ENCODE data around the gene CNPY2.

DNA sequence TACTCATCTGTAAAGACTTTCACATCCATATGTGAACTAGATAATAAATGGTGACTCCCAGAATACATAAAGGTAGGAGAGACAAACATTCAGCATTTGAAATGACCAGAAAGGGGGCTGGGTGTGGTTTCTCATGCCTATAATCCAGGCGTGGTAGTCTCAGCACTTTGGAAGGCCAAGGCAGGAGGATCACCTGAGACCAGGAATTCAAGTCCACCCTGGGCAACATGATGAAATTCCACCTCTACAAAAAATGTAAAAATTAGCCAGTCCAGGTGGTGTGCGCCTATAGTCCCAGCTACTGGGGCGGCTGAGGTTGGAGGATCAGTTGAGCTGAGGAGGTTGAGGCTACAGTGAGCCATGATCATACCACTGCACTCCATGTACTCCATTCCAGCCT is 11.5 kb downstream of the CNPY2 start:
- TF ChIP-seq, protein P1, sequence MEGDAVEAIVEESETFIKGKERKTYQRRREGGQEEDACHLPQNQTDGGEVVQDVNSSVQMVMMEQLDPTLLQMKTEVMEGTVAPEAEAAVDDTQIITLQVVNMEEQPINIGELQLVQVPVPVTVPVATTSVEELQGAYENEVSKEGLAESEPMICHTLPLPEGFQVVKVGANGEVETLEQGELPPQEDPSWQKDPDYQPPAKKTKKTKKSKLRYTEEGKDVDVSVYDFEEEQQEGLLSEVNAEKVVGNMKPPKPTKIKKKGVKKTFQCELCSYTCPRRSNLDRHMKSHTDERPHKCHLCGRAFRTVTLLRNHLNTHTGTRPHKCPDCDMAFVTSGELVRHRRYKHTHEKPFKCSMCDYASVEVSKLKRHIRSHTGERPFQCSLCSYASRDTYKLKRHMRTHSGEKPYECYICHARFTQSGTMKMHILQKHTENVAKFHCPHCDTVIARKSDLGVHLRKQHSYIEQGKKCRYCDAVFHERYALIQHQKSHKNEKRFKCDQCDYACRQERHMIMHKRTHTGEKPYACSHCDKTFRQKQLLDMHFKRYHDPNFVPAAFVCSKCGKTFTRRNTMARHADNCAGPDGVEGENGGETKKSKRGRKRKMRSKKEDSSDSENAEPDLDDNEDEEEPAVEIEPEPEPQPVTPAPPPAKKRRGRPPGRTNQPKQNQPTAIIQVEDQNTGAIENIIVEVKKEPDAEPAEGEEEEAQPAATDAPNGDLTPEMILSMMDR (IDR thresholded peaks at IDR 0.05; ENCODE audit: low read depth, low read length) = no peak
- no peak for TF ChIP-seq EZH2phosphoT487 (IDR thresholded peaks at IDR 0.05; ENCODE audit: low read depth)
